GM10847 (cell line): ENCODE results near the gene HPCAL1.

Experiments used
- POLR2A ChIP-seq: IDR thresholded peaks from 2 replicates; pipeline ENCODE4 v1.6.1; 2011; ENCODE audit not compliant: insufficient read length; ENCODE audit errors: extremely low read depth

The HPCAL1 gene

GRCh38 chr2:10431797-10432196 is 129.1 kb downstream of the HPCAL1 start:
- TF ChIP-seq POLR2A = no peak

GRCh38 chr2:10432311-10433181 is 129.8 kb downstream of the HPCAL1 start:
- TF ChIP-seq POLR2A = no peak

- no peak for TF ChIP-seq POLR2A
Measured at GRCh38 chr2:10433264-10433946, 130.7 kb downstream of the HPCAL1 start.

GRCh38 chr2:10433947-10434885 is 131.5 kb downstream of the HPCAL1 start:
- TF ChIP-seq POLR2A = no peak

GRCh38 chr2:10434886-10435819 is 132.4 kb downstream of the HPCAL1 start:
- no peak for TF ChIP-seq POLR2A

GRCh38 chr2:10435820-10436204 is 133.1 kb downstream of the HPCAL1 start:
- TF ChIP-seq POLR2A = no peak

GRCh38 chr2:10436583-10437110 is 133.9 kb downstream of the HPCAL1 start:
- TF ChIP-seq POLR2A = no peak

- TF ChIP-seq POLR2A = no peak
Measured at GRCh38 chr2:10437806-10438205, 135.1 kb downstream of the HPCAL1 start.

GRCh38 chr2:10438688-10439087 is 136.0 kb downstream of the HPCAL1 start:
- TF ChIP-seq POLR2A = no peak

- TF ChIP-seq POLR2A = no peak
Measured at GRCh38 chr2:10439185-10439879, 136.6 kb downstream of the HPCAL1 start.

GRCh38 chr2:10439971-10440370 is 137.3 kb downstream of the HPCAL1 start:
- no peak for TF ChIP-seq POLR2A

- no peak for TF ChIP-seq POLR2A
Measured at GRCh38 chr2:10440736-10441135, 138.0 kb downstream of the HPCAL1 start.

- TF ChIP-seq POLR2A = no peak
Measured at GRCh38 chr2:10441948-10442347, 139.2 kb downstream of the HPCAL1 start.

GRCh38 chr2:10444463-10444862 is 141.8 kb downstream of the HPCAL1 start:
- no peak for TF ChIP-seq POLR2A

- no peak for TF ChIP-seq POLR2A
Measured at GRCh38 chr2:10446631-10447030, 143.9 kb downstream of the HPCAL1 start.
